T follicular helper cell (primary cell): ENCODE measurements around the gene STX16.

Experiments
- DNase-seq: peaks from one replicate; pipeline ENCODE4 v3.0.0-alpha.2; 2020; ENCODE audit warnings: low read depth

The STX16 gene

DNA sequence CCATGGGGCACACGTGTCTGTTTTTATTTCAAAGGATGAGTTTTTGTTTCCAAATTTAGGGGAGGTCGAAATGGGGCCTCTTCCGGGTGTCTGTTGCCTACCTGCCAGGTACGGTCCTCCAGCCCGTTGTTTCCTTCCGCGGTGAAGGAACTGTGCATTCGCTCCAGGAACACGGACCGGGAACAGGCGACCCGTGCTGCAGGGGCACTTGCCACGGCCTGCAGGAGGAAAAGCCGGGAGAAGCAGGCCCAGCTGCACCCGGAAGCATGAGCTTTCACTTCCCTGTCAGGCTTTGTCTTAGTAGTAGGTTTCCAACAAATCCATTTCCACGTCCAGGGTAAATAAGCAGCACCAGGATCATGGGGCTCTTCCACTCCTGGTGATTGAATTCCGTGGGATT, 24.6 kb downstream of the STX16 start:
- no peak for DNase-seq

DNA sequence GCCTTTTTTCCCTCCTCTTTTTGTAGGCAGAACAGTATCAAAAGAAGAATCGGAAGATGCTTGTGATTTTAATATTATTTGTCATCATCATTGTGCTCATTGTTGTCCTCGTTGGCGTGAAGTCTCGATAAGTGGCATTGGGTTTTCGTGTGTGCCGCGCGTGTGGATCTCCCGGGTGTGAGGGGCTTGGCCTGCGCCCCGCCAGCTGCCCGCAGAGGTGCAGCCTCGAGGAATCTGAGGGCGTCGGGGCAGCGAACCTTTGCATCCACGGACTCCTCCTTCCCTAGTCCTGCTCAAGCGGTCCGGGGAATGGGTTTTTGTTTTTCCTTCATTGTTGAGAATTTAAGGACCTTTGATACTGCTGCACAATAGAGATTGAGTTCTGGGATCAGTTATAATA, 25.1 kb downstream of the STX16 start:
- no peak for DNase-seq

DNA sequence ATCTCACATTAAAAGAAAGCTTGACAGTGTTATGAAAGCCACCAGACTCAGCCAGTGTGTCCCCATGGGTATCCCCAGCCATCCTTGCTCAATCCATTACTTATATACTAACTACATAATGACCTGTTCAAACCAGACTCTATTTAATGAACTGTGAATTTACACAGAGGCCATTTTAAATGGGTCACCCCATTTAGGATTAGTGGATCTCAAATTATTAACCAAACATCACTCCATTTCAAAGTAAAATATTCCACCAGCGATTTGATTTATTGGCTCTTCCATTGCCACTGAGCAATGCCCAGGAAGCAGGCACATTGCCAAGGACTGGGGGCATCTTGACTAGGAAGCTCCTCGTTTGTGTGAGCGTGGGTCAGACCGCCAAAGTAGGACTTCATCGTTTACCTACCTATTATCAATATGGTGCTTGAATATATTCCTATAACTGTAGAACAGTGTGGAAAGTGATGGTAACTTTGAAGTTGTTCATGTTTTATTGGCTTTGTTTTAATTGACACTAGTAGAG, 26.1 kb downstream of the STX16 start:
- no peak for DNase-seq

DNA sequence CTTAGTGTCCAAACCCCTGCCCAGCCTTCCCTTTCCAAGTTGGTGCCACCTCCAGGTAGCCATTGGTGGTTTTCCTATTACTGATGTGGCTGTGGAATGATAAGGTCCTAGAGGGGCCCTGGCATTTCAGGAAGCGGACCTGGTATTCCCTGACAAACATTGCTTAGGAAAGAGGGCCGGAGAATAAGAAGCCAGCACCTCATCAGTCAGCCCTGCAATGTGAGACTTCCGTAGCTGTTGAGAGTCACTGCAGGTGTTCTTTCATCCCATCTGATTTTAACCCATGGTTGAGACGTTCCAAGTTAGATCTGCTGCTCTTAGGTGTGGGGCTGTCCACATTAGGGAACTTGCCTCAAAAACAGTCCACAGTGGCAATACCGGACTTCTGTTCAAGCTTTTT, 26.7 kb downstream of the STX16 start:
- no peak for DNase-seq

DNA sequence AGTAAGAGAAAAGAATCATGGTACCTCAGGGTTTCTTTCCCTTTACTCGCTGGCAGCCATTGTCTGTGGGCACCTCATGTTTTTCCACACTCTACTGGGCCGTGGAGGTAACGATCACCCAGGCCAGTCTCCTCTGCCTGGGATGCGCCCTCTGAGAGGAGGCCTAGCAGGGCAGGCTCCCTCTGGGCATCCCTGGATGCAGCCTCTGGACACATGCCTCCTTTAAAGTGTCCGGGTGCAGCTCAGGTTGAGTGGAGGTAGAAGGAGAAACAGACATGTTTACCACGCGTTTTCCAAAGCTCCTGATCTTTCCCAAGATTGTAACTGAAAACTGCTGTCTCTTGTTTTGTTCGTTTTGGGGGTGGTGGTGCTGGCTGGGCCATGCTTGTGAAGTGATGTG, 27.7 kb downstream of the STX16 start:
- no peak for DNase-seq

DNA sequence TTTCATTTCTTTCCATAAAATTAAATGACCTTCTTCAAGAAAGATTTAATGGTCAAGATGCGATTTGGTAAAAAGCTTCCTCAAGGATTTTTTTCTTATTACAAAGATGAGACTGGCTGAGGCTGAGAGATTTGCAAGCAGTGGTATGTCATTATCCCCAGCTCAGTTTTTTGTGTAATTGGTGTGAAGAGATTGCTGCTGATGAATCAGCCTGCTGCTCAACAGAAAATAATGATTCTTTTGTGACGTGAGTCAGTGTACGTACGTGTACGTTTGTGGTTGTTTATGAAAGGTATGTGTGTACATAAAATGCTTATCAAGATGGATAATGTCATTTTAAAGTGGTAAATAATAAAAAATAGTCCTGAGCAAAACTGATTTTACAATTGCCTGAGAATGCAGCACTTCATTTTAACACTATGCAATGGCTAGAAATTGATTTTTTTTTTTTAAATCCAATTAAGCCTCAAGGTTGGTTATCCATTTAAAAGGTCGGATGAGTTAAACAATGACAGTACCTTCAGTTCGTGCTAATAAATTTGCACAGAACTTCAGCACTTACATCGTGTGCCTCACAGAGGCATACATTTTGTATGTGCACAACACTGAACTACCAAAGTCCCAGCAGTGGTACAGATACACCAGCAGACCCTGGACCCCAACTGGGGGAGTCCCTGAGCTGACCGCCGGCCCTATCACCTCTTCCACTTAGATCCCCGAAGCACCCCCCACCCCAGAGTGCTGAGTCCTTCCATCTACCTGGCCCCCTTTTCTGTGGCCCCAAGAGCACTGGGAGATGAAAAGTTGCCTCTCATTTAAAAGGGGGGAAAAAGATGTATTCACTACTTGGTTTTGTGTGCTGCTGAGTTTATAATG, 31.8 kb downstream of the STX16 start:
- DNase-seq = no peak

DNA sequence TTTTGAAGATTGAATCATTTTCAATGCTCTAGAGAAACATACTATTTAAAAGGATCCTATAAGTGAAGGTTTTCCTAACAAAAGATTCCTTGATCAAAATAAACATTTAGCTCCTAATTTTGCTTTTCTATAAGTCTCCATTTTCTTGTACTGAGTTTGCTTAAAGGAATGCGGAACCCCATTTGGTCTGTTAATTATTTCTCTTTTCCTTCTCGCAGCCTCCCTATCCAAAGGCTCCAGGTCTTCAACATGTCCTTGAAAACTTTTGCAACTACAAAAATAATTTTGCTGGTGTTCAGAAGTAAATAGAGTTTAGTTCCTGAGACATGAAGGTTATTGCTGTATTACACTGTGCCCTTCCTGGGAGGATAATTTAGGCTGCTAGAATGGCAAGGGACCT, 33.2 kb downstream of the STX16 start:
- no peak for DNase-seq

DNA sequence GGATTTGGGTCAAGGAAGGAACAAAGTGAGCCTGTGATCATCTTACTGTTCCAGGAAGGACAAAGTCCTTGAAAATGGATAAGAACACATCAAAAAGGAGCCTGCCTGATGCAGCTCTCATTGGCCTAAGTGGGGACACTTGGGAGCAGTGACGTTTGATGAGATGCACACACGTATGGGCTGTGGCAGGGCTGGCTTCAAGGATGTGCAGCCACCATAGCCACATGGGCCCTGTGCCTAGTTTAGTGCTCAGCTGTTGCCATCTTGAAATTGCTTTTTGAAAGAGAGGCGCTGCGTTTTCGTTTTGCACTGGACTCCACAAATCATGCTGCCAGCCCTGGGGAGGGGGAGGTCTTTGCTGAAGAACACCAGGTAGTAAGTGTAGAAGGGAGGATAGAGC, 34.9 kb downstream of the STX16 start:
- DNase-seq = no peak

DNA sequence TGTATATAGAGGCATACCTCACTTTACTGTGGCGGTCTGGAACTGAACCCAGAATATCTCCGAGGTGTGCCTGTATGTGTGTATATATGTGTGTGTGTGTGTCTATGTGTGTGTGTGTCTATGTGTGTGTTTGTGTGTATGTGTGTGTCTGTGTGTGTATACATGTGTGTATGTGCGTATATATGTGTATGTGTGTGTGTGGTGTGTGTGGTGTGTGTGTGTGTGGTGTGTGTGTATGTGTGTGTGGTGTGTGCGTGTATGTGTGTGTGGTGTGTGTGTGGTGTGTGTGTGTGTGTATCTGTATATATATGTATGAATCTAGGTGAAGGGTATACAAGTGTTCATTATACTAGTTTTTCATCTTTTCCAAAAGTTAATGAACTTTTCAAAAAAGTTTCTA, 37.3 kb downstream of the STX16 start:
- no peak for DNase-seq

DNA sequence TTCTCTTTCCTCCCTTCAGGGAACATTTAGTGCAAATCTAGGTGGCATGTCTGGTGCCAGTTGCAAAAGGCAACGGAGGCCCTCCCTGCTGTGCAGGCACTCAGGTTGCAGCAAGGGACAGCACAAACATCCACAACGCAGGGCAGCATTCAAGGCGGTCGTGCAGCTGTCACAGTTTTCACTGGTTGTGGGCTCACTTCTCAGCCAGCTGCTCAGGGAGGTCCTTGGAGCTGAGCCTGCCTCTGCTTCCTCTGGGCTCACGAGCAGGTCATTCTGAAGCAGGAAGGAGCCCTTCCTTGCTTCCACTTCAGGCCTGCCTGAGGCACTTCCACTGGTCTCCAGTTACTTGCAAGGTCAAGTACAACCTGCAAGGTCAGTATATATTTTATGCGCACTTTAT, 37.8 kb downstream of the STX16 start:
- DNase-seq = no peak

DNA sequence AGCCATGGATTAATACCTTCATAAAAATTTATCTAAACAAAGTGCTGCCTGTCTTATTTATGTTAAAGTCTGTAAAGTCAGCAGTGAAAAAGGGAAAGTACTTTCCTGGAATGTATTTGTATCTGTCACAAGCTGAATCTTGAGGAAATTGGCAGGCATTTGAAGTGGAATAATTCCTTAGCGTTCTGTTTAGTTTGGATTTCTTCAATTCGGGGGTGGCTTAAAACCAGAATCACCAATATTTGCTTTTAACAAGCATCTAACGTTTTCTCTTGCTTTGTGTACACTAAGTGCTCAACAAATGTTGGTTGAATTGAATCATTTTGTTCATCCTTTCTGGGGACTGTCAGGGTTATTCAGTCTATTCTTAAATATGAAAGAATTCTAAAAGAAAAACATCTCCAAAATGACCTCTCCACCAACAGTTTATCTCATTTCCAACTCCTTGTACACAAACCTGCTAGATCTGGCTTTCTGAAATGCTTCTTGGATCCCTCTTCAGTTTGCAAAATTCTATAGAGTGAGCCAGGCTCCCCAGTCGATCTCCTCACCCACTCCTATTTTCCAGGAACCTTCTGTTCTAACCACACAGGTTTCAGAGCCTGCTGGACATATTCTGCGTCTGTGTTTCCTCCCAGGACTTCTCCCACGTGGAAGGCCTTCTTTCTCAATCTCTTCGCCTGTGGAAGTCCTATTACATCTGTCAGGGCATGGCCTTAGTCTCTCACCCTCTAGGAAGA, 39.5 kb downstream of the STX16 start:
- no peak for DNase-seq

DNA sequence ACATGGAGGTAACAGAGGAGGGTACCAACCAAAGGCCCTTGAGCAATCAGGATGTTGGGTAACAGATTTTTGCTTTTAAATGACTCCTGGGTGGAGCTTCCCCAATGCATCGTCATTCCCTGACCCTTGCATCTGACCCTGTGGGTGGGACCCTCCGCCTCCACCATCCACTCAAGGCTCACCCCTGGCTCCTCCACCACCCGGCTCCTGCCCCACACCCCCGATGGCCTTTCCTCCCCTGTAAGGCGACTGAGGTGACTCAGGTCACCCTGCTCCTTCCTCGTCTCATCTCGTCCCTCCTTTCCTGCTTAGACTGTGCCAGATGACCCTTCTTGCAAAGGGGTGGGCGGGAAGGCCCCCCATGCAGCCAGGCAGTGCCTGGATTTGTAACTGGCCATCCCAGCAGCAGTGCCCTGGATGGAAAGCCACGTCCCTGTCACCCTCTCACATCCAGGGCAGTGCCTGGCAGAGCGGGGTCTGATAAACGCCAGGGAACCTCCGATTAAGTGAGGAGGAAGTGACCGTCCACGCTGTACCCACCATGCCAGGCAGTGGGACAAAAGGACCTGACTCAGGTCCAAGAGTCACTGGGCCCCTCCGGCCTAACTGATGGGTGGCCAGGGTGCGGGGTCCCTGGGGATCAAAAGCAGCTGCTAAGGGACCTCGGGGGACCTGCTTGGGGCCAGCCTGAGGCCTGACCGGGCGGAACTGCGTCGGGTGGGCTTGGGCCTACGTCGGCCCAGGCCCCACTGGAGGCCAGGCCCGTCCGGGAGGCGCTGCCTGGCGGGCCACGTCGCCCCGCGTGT, 40.9 kb downstream of the STX16 start:
- DNase-seq = no peak

DNA sequence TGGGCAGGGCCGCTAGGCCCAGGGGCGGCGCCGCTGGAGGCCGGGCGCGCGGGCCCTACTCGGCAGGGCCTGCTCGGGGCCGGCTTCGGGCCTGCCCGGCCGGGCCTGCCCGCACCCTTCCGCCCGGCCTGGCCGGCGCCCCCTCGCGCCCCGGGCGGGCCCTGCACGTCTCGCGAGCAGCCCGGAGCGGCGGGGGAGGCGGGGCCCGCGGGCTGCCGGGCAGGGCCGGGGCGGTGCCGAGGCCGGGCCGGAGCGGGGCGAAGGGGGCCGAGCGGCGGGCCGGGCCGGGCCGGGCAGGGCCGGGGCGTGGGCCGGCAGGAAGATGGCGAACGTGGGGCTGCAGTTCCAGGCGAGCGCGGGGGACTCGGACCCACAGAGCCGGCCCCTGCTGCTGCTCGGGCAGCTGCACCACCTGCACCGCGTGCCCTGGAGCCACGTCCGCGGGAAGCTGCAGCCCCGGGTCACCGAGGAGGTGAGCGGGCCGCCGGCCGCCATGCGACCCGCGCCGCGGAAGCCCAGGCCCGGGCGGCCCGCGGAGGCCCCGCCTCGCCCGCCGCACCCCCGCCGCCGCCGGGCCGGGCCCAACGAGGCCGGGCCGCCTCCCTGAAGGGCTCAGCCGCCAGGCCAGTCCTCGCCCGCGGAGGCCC, 41.6 kb downstream of the STX16 start, which contains the start of gene NPEPL1:
NPEPL1 (plus strand) TSS at position 222 of the 647 bp plus-strand sequence; CDS start at position 323, 101 bp downstream.
- peak; percentile 47 for DNase-seq

DNA sequence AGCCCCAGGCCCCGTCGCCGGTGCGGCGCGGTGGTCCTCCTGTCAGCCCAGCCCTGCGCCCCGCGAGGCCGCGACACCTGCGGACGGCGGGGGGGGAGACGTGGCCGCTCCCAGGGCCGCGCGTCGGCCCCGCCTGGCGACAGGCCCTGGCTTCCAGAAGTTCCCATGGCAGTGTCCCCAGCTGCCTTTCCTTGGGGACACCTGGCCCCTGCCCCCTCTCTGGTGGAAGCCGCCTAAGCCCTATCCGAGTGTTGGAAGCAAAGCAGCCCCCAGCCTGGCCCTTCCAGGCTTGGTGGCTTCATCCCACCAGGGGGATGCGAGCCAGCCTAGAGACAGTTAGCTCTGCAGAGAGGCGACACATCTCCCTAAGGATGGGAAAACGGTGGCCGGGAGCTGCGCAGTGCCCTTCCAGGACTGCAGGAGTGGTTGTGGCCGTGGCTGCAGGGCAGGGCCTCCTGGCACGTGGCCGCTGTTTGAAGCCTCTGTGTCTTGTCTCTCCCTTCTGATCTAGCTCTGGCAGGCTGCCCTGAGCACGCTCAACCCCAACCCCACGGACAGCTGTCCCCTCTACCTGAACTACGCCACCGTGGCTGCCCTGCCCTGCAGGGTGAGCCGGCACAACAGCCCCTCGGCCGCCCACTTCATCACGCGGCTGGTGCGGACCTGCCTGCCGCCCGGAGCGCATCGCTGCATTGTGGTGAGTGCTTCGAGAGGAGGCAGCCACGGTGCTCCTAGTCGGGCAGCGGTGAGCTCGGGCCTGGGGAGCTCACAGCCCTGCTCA, 42.3 kb downstream of the STX16 start:
- DNase-seq = no peak

DNA sequence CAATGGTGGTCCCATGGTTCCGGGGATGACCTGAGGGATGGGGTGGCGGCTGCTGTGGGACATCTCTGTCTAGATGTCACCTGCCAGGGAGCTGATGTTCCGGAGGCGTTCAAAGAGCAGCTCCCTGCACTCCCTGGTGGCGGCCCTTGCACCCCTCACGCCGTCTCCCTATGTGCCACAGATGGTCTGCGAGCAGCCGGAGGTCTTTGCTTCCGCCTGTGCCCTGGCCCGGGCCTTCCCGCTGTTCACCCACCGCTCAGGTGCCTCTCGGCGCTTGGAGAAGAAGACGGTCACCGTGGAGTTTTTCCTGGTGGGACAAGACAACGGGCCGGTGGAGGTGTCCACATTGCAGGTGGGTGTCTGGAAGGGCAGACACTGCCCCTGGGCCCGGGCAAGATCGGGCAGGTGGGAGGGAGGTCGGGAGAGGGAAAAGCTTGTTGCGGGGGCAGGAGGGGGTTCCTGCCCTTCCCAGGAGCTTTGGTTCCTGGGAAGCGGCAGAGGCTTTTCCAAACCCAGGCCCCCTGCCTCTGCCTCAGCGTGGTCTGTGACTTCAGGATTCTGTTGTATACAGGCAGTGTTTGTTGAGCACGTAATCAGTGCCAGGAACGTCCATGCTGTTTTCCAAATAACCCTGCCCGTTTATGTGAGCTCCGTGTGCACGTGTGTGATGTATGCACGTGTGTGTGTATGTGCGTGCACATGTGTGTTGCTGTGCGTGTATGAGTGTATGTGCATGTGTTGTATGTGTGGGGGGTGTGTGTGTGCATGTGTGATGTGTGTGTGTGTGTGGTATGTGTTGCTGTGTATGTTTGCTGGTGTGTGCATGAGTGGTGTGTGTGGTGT, 43.4 kb downstream of the STX16 start:
- no peak for DNase-seq

DNA sequence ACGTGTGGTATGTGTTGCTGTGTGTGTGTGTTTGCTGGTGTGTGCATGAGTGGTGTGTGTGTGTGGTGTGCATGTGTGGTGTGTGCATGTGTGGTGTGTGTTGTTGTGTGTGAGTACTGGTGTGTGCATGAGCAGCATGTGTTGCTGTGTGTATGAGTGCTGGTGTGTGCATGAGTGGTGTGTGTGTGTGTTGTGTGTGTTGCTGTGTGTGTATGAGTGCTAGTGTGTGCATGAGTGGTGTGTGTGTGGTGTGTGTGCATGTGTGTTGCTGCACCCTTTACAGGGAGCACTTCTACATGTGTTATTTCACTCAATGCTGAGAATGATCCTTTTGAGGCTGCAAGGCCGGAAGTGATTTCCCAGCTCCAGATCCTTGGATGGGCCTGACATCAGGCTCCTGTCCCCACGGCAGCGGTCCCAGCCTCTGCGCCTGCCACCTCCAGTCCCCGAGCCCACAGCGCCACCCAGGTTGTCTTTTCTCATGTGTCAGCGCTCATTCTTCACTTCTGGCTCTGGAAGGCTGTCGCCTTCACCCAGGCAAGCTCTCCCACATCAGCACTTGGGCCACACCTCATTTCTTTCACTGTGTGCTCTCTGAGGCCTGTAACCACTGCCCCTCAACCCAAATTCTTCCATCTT, 44.1 kb downstream of the STX16 start:
- no peak for DNase-seq

DNA sequence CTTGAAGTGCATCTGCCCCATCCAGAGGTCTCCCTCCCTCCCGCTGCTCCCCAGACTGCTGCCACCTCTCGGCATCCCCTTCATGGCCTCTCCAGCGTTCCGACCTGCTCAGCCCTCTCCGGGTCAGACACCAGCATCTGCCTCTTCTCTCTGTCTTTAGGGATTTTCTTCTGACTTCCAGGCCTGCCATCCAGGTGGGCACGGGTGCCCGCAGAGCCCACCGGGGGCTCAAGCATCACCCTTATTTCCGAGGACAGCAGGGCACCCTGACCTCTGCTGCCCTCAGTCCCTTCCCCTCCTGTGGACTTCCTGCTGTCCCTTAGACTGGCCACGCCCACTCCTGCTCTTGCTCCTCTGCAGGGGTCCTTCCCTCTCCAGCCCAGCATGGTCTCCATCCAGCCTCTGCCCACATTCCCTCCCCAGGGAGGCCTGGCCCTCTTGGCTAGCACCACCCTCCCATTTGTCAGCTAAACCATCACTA, 44.9 kb downstream of the STX16 start:
- no peak for DNase-seq

DNA sequence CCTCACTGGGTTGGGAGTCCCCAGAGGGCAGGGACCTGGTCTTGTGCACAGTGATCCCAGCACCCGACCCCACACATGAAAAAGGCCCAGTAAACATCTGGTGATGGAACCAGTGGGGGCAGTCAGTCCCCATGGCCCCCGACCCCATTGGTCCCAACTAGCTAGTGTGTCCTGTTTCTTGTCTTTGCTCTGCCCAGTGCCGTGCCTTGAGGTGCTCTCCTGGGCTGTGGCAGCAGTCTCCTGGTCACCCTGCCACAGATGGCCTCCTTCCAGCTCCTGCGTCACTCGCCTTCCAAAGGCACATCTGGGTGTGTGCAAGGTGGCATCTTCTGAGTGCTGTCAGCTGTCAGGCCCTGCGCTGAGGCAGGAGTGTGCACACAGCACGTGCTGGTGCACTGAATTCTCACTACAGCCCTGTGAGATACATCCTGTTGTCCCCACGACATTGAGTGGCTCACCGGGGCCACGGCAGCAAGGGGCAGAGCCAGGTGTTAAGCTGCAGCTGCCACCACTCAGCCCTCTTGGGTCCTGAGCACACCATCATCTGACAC, 45.4 kb downstream of the STX16 start:
- DNase-seq = no peak
